ENCODE results near the gene SRGAP3. TPM values are rescaled to one million over a fixed set of nuclear protein-coding genes. Genes with fewer than 3 reads are reported as not detected.

The SRGAP3 gene
- total RNA-seq, 4 donors from 2014 or later = 6.7 to 24.8 (median 19.7) TPM

GRCh38 chr3:9119331-9119730 lies 130.1 kb downstream of the SRGAP3 start:
- H3K4me3 ChIP-seq = no peak overlapping the region
- DNase-seq = no peak
- no peaks in the 10 kb centered on the region for H3K27me3 ChIP-seq
- H3K36me3 ChIP-seq = no peaks in the 10 kb centered on the region
- H3K9me3 ChIP-seq = no peaks in the 10 kb centered on the region
- TF ChIP-seq POLR2A (IDR thresholded peaks at IDR 0.05) = no peak
- TF ChIP-seq CTCF (IDR thresholded peaks at IDR 0.05) = no peak
- no peaks in the 10 kb centered on the region for H3K4me1 ChIP-seq
- no peak overlapping the region for H3K27ac ChIP-seq

- Histone ChIP-seq H3K9me3 (no peaks in the 10 kb centered on the region), H3K27me3 (no peaks in the 10 kb centered on the region), H3K36me3 (no peaks in the 10 kb centered on the region), H3K4me3 (no peak overlapping the region), H3K4me1 (no peaks in the 10 kb centered on the region), H3K27ac (no peak overlapping the region)
- DNase-seq = no peak
- TF ChIP-seq POLR2A (IDR thresholded peaks at IDR 0.05) = no peak
- TF ChIP-seq CTCF (IDR thresholded peaks at IDR 0.05) = no peak
These were observed 131.2 kb downstream of the SRGAP3 start for GRCh38 chr3:9118222-9118621.

- Histone ChIP-seq H3K27me3 (no peaks in the 10 kb centered on the region), H3K9me3 (no peaks in the 10 kb centered on the region), H3K4me1 (no peaks in the 10 kb centered on the region), H3K4me3 (no peak overlapping the region), H3K27ac (no peak overlapping the region), H3K36me3 (no peaks in the 10 kb centered on the region)
- TF ChIP-seq POLR2A (IDR thresholded peaks at IDR 0.05) (no peak), CTCF (IDR thresholded peaks at IDR 0.05) (no peak)
- DNase-seq = no peak
These were observed 132.2 kb downstream of the SRGAP3 start for GRCh38 chr3:9117220-9117619.

GRCh38 chr3:9116336-9116735 lies 133.1 kb downstream of the SRGAP3 start:
- H3K4me1 ChIP-seq = no peaks in the 10 kb centered on the region
- H3K9me3 ChIP-seq = no peaks in the 10 kb centered on the region
- no peaks in the 10 kb centered on the region for H3K27me3 ChIP-seq
- no peak overlapping the region for H3K4me3 ChIP-seq
- H3K27ac ChIP-seq = no peak overlapping the region
- H3K36me3 ChIP-seq = no peaks in the 10 kb centered on the region
- no peak for DNase-seq
- TF ChIP-seq CTCF (IDR thresholded peaks at IDR 0.05) (no peak), POLR2A (IDR thresholded peaks at IDR 0.05) (no peak)

GRCh38 chr3:9115336-9115735 lies 134.1 kb downstream of the SRGAP3 start:
- Histone ChIP-seq H3K27me3 (no peaks in the 10 kb centered on the region), H3K4me3 (no peak overlapping the region), H3K4me1 (no peaks in the 10 kb centered on the region), H3K27ac (no peak overlapping the region), H3K36me3 (no peaks in the 10 kb centered on the region), H3K9me3 (no peaks in the 10 kb centered on the region)
- no peak for DNase-seq
- no peak for TF ChIP-seq CTCF (IDR thresholded peaks at IDR 0.05)
- no peak for TF ChIP-seq POLR2A (IDR thresholded peaks at IDR 0.05)

GRCh38 chr3:9113040-9113439 lies 136.4 kb downstream of the SRGAP3 start:
- H3K27me3 ChIP-seq = no peaks in the 10 kb centered on the region
- H3K4me3 ChIP-seq = no peak overlapping the region
- no peaks in the 10 kb centered on the region for H3K4me1 ChIP-seq
- no peaks in the 10 kb centered on the region for H3K9me3 ChIP-seq
- no peak overlapping the region for H3K27ac ChIP-seq
- H3K36me3 ChIP-seq = no peaks in the 10 kb centered on the region
- TF ChIP-seq CTCF (IDR thresholded peaks at IDR 0.05) (no peak), POLR2A (IDR thresholded peaks at IDR 0.05) (no peak)
- DNase-seq = no peak
